C4-2B (cell line): ENCODE measurements around the gene MAS1L.

Experiments
- ZFX ChIP-seq: fragments of 450-650 bp; IDR thresholded peaks from 2 replicates; pipeline ENCODE4 v1.6.1; 2017
- TF ChIP-seq, protein P1 (sequence below): fragments of 450-650 bp; conservative IDR thresholded peaks from 2 replicates; pipeline ENCODE4 v1.5.1; 2017; ENCODE audit warnings: mild to moderate bottlenecking

DNA sequence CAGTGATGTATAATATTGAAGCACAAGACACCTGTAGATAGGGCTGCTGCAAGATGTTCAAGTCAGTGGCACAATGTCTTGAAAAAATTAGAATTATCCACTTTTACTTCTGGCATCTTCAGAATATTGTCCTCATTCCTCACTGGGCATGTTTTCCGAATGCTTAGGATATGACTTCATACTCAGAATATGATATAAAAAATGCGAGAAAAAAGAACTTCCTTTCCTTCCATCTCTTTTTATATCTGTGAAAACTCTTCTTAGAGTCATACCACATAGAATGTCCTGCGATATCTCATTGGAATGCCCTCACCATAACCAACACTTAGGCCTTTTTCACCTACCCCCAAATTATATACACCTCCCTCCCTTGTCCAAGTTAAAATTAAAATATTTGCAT, 4.6 kb downstream of the MAS1L start:
- TF ChIP-seq, protein P1, sequence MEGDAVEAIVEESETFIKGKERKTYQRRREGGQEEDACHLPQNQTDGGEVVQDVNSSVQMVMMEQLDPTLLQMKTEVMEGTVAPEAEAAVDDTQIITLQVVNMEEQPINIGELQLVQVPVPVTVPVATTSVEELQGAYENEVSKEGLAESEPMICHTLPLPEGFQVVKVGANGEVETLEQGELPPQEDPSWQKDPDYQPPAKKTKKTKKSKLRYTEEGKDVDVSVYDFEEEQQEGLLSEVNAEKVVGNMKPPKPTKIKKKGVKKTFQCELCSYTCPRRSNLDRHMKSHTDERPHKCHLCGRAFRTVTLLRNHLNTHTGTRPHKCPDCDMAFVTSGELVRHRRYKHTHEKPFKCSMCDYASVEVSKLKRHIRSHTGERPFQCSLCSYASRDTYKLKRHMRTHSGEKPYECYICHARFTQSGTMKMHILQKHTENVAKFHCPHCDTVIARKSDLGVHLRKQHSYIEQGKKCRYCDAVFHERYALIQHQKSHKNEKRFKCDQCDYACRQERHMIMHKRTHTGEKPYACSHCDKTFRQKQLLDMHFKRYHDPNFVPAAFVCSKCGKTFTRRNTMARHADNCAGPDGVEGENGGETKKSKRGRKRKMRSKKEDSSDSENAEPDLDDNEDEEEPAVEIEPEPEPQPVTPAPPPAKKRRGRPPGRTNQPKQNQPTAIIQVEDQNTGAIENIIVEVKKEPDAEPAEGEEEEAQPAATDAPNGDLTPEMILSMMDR: no peak
- no peak for TF ChIP-seq ZFX
